Left lung (tissue), 10 donors: ENCODE data around the gene ISYNA1. TPM values are rescaled to one million over a fixed set of nuclear protein-coding genes. Genes with fewer than 3 reads are reported as not detected.
A peak's percentile ranks its signal among the peaks of the same experiment; 100 is the strongest.

Experiments
- ATAC-seq: fragments of 200-7000 bp; cut with Tn5 transposase; one replicate; pipeline ENCODE4 v1.9.1; 2020; ENCODE audit warnings: moderate library complexity
- DNase-seq, 4 donors: peaks; one replicate each; pipeline ENCODE4 v3.0.0-alpha.2; 2013 to 2020
- H3K27ac ChIP-seq, 2 donors: fragments of 200-600 bp; sonication (generic) in 1 of 2; one replicate each; pipeline versions ENCODE4 v1.5.0 to v1.8.0; 2020 to 2021
- H3K27me3 ChIP-seq, 2 donors: fragments of 200-600 bp; sonication (generic) in 1 of 2; one replicate each; pipeline versions ENCODE4 v1.5.0 to v1.8.0; 2020 to 2021
- H3K36me3 ChIP-seq, 2 donors: fragments of 200-600 bp; sonication (generic) in 1 of 2; one replicate each; pipeline versions ENCODE4 v1.5.0 to v1.8.0; 2020 to 2021
- H3K4me1 ChIP-seq, 2 donors: fragments of 200-600 bp; one replicate each; pipeline ENCODE4 v1.8.0; 2021
- H3K4me3 ChIP-seq, 2 donors: fragments of 200-600 bp; sonication (generic) in 1 of 2; one replicate each; pipeline versions ENCODE4 v1.5.0 to v1.8.0; 2020 to 2021; ENCODE audit warnings: mild to moderate bottlenecking in 1 of 2
- H3K9me3 ChIP-seq, 2 donors: fragments of 200-600 bp; sonication (generic) in 1 of 2; one replicate each; pipeline versions ENCODE4 v1.5.0 to v1.8.0; 2020 to 2021
- intact Hi-C, 2 donors: fragments of 100-400 bp; cut with DNase I; formaldehyde crosslinking; loops; one replicate each; pipeline versions ENCODE4 v1.11.2 to v1.14.2; 2022
- polyA plus RNA-seq, 6 donors: library from polyadenylated mRNA; unstranded; fragments of 120-200 nt; gene quantifications; one replicate each; pipeline ENCODE4 v1.2.1, GENCODE V29; 2013; ENCODE audit not compliant: insufficient read length in 6 of 6
- total RNA-seq, 2 donors: library from RNA; stranded (reverse); fragmentation: NEBNext Ultra II Directional; extraction: Animal tissue kit (Norgen Biotek cat#: 25700); gene quantifications; one replicate each; pipeline ENCODE4 v1.2.1, GENCODE V29; 2021
- TF ChIP-seq, protein P1 (sequence below), 2 donors: fragments of 200-600 bp; sonication (generic) in 1 of 2; IDR thresholded peaks; one replicate each; pipeline versions ENCODE4 v1.5.0 to v1.8.0; 2021; ENCODE audit warnings: antibody characterized with exemption in 2 of 2
- donor health status: DM: no; HTN: yes; CAD: no.
- donor health status: DM: no; HTN: no; CAD: no.

The ISYNA1 gene
- total and polyA plus RNA-seq, 8 donors, result 22.8 to 159 (median 119) TPM

DNA sequence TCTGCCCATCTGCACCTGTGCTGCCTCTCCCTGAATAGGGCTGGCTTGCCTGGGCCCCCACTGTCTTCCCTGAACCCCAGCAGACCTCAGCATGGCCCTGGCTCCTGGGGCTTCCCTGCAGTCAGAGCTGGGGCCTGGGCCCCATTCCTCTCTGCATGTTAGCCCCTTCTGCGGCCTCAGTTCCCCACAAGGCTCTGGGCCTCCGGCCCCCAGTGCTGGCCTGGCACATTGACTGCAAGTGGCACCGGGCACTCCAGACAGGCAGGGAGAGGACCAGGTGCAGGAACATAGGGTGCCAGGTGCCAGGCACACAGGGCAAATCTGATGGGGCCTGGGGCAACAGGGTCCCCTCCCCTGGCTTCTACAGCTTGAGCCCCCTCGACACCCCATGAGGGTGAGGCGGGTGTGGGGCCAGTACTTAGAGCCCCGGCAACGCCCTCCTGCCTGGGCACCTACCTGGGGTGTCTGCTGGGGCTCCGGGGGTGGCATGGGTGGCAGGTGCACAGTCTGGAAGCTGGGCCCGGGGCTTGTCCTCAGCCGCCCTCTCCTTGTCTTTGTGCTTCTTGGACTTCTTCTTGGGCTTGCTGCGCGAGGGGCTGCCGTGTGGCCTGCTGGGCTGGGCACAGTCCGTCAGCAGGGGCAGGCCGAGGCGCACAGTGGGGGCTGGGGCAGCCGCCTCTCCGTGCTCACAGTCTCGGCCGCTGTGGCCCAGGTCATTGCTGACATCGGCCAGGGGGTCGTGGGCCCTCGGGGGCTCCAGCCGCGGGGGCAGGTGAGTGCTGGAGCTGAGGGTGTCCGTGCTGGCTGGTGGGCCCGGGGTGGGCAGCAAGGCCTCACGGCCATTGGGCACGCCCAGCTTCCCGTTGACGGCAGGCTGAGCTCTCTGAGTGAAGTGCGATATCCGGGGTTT, 12.3 kb upstream of the ISYNA1 start:
- ATAC-seq, result no peak
- TF ChIP-seq, protein P1, sequence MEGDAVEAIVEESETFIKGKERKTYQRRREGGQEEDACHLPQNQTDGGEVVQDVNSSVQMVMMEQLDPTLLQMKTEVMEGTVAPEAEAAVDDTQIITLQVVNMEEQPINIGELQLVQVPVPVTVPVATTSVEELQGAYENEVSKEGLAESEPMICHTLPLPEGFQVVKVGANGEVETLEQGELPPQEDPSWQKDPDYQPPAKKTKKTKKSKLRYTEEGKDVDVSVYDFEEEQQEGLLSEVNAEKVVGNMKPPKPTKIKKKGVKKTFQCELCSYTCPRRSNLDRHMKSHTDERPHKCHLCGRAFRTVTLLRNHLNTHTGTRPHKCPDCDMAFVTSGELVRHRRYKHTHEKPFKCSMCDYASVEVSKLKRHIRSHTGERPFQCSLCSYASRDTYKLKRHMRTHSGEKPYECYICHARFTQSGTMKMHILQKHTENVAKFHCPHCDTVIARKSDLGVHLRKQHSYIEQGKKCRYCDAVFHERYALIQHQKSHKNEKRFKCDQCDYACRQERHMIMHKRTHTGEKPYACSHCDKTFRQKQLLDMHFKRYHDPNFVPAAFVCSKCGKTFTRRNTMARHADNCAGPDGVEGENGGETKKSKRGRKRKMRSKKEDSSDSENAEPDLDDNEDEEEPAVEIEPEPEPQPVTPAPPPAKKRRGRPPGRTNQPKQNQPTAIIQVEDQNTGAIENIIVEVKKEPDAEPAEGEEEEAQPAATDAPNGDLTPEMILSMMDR (IDR thresholded peaks at IDR 0.05), result no peak
- H3K27me3 ChIP-seq, result no peaks in the 10 kb centered on the region
- no peak for DNase-seq
- intact Hi-C loops, result loop anchor here in 1 of 2 donors (10.0 kb wide), 1 partner anchor 395 kb away; no protein-coding TSS in a partner anchor
- H3K36me3 ChIP-seq, result peaks cover 0 to 98% of the 10 kb centered on the region in 2 donors
- H3K4me1 ChIP-seq, result peaks cover 5 to 6% of the 10 kb centered on the region in 2 donors
- no peak overlapping the region for H3K4me3 ChIP-seq
- H3K27ac ChIP-seq, result no peak overlapping the region
- no peaks in the 10 kb centered on the region for H3K9me3 ChIP-seq

DNA sequence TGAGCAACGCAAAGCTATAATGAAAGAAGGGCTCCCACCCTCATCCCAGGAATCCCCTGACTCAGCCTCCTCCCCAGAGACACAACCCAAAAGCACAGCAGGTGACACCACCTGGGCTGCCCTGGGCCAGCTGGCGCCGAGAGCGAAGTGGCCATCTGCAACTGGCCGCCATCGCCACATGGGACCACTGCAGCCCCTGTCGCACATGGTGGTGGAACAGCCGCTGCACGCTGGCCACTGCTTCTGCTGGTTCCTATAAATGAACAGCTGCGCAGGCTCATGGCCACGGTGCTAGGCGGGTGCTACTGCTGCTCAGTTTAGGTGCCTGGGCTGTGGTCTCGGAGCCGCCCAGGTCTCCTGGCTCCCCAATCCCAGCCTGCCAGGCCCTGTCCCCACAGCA, 11.6 kb upstream of the ISYNA1 start:
- DNase-seq (no peak), ATAC-seq (no peak)
- intact Hi-C loops, result no loop called here
- TF ChIP-seq, protein P1 (IDR thresholded peaks at IDR 0.05), result no peak
- Histone ChIP-seq H3K4me3 (no peak overlapping the region), H3K4me1 (peaks cover 5 to 6% of the 10 kb centered on the region in 2 donors), H3K9me3 (no peaks in the 10 kb centered on the region), H3K27me3 (no peaks in the 10 kb centered on the region), H3K36me3 (peaks cover 0 to 99% of the 10 kb centered on the region in 2 donors), H3K27ac (no peak overlapping the region)

DNA sequence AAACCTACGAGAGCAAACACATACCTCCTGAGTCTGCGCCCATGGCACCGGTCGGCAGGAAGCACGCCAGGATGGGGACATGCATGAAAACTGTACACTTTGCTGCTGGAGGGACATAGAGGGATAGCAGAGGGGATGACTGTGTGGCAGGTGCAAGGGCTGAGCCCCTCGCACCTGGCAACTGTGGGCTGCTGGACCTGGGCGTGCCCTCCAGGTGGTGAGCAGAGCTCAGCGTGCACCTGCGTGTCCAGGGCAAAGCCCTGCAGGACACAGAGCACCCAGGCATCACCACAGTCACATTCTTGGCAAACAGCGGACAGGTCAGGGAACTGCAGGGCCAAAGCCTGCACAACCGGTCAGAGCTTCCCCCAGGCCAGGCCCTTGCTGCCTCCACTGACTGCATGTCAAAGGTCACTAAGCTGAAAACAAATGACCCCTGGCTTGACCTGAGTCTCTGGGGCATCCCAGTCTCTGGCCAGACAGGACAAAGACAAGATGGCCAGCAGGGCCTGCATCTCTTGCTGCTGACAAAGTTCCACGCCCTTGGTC, 9.0 kb upstream of the ISYNA1 start:
- DNase-seq (no peak), ATAC-seq (no peak)
- no peaks in the 10 kb centered on the region for H3K27me3 ChIP-seq
- no peaks in the 10 kb centered on the region for H3K9me3 ChIP-seq
- peaks cover 5 to 6% of the 10 kb centered on the region in 2 donors for H3K4me1 ChIP-seq
- no peak overlapping the region for H3K4me3 ChIP-seq
- peaks cover 0 to 91% of the 10 kb centered on the region in 2 donors for H3K36me3 ChIP-seq
- intact Hi-C loops, result no loop called here
- H3K27ac ChIP-seq, result no peak overlapping the region
- TF ChIP-seq, protein P1 (IDR thresholded peaks at IDR 0.05), result no peak

DNA sequence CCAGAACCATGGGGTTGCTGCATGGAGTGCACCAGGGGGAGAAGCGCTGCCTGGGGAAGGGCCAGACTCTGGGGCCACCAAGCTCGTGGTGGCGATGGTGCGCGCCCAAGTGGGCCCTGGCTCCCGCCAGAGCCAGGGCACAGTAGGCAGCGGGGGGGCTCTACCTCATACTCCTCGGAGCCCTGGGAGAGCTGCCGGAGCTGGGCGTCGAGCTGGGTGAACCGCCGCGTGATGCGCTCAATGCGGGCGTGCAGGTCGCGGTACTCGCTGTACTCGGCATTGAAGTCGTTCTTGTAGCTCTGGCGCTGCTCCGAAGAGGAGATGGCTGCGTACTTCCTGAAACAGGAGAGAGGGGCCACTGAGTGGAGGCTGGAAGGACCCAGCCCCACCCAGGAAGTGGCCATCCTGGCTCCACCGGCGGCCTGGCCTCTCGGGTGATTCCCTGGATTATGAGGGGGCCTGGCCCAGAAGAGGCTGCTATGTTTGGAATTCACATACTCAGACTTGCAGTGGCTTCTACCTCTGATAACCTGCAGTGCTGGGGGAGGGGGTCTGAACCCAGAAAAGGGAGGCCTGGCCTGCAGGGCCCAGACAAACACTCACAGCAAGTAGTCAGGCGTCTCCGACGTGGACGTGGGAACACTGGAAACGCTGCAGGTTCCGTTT, 8.3 kb upstream of the ISYNA1 start:
- DNase-seq (peak in 1 of 4 donors; percentile 60), ATAC-seq (no peak)
- Histone ChIP-seq H3K4me3 (no peak overlapping the region), H3K9me3 (no peaks in the 10 kb centered on the region), H3K27ac (no peak overlapping the region), H3K36me3 (peaks cover 0 to 85% of the 10 kb centered on the region in 2 donors), H3K27me3 (no peaks in the 10 kb centered on the region), H3K4me1 (peaks cover 4 to 6% of the 10 kb centered on the region in 2 donors)
- intact Hi-C loops, result no loop called here
- TF ChIP-seq, protein P1 (IDR thresholded peaks at IDR 0.05), result no peak
